Neural cell (in vitro differentiated cells): Measurements from ENCODE around the gene OR2A7.
"Not testable (repeated sequence)": the region's sequence is repeated elsewhere in the genome, so short reads cannot be mapped to it uniquely, and the experiment has no call there.

Experiments used
- CTCF ChIP-seq: fragments of 450-650 bp; IDR thresholded peaks from 2 replicates; pipeline ENCODE4 v1.5.1; 2014; ENCODE audit warnings: antibody characterized with exemption, mild to moderate bottlenecking, moderate library complexity; ENCODE audit not compliant: poor library complexity, severe bottlenecking
- EP300 ChIP-seq: fragments of 450-650 bp; conservative IDR thresholded peaks from 2 replicates; pipeline ENCODE4 v1.6.1; 2014; ENCODE audit warnings: antibody characterized with exemption, mild to moderate bottlenecking, moderate library complexity; ENCODE audit not compliant: poor library complexity, severe bottlenecking
- MXI1 ChIP-seq: fragments of 450-650 bp; conservative IDR thresholded peaks from 2 replicates; pipeline ENCODE4 v1.6.1; 2014; ENCODE audit warnings: antibody characterized with exemption, mild to moderate bottlenecking; ENCODE audit not compliant: poor library complexity, severe bottlenecking
- POLR2AphosphoS5 ChIP-seq: IDR thresholded peaks from 2 replicates; pipeline ENCODE4 v1.6.1; 2012

GRCh38 chr7:144219149-144219548 lies 45.4 kb downstream of the OR2A7 start:
- TF ChIP-seq MXI1, CTCF, EP300, POLR2AphosphoS5: not testable (repeated sequence)
